HG03095 (cell line): ENCODE data around the gene USP25.

Experiments used
- ATAC-seq: cut with Tn5 transposase; IDR thresholded peaks from one replicate; pipeline ENCODE4 v1.9.1; 2021; ENCODE audit warnings: moderate library complexity; ENCODE audit not compliant: unreplicated experiment

USP25 gene

GRCh38 chr21:15929536-15929935, 199.8 kb downstream of the USP25 start:
- no peak for ATAC-seq
